ENCODE measurements around the gene SLC10A7.

DNA sequence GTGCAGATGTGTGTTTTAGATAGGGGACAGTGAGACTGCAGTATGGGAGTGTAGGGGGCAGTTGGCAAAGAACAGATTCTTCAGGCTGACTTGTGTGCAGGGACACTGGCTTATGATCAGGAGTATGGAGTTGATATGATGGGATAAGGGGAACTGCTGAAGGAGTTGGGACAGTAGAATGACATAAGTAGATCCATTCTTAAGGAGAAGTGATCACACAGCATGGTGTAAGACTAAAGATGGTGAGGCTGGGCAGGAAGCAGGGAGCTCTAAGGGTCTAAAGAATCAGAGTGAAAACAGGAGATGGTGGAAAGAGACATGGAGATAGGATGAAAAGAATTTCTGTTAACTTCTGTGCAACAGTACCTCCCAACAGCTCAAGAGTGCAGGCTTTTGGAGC is 236.7 kb downstream of the SLC10A7 start:
- TF ChIP-seq, protein P1, sequence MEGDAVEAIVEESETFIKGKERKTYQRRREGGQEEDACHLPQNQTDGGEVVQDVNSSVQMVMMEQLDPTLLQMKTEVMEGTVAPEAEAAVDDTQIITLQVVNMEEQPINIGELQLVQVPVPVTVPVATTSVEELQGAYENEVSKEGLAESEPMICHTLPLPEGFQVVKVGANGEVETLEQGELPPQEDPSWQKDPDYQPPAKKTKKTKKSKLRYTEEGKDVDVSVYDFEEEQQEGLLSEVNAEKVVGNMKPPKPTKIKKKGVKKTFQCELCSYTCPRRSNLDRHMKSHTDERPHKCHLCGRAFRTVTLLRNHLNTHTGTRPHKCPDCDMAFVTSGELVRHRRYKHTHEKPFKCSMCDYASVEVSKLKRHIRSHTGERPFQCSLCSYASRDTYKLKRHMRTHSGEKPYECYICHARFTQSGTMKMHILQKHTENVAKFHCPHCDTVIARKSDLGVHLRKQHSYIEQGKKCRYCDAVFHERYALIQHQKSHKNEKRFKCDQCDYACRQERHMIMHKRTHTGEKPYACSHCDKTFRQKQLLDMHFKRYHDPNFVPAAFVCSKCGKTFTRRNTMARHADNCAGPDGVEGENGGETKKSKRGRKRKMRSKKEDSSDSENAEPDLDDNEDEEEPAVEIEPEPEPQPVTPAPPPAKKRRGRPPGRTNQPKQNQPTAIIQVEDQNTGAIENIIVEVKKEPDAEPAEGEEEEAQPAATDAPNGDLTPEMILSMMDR (IDR thresholded peaks at IDR 0.05; ENCODE audit: poor library complexity): no peak
- TF ChIP-seq EZH2 (IDR thresholded peaks at IDR 0.05; ENCODE audit: borderline replicate concordance): no peak
- TF ChIP-seq EZH2phosphoT487 (IDR thresholded peaks at IDR 0.05; ENCODE audit: low read depth, severe bottlenecking, unreplicated experiment): no peak
